ENCODE results near the gene ZNF429. TPM values are rescaled to one million over a fixed set of nuclear protein-coding genes. Genes with fewer than 3 reads are reported as not detected.

ZNF429 gene
- total RNA-seq, 1 experiment from 2014 or later, result 0.66 TPM

GRCh38 chr19:21485926-21486325 is 19.5 kb upstream of the ZNF429 start:
- TF ChIP-seq EZH2 (IDR thresholded peaks at IDR 0.05; ENCODE audit: low read length, unreplicated experiment) (no peak), CTCF (conservative IDR thresholded peaks at IDR 0.05; ENCODE audit: low read depth, low read length) (no peak), EZH2phosphoT487 (IDR thresholded peaks at IDR 0.05; ENCODE audit: borderline replicate concordance, low read length) (no peak)
- ChIA-PET CTCF (no interaction called here), POLR2A (ENCODE audit: unreplicated experiment) (no interaction called here)
- DNase-seq, result no peak
- no peak for ATAC-seq
- Histone ChIP-seq H3K9ac (ENCODE audit: low read length) (no peak overlapping the region), H3K9me2 (replicated peaks; ENCODE audit: low read length) (no peaks in the 10 kb centered on the region), H4K20me1 (ENCODE audit: low read length) (no peaks in the 10 kb centered on the region), H3K27ac (ENCODE audit: low read length) (no peak overlapping the region), H3K36me3 (ENCODE audit: low read depth, low read length) (peaks cover 2% of the 10 kb centered on the region; the same call in 1 of the 2 replicates), H3K79me2 (ENCODE audit: low read length) (no peaks in the 10 kb centered on the region), H3K4me3 (ENCODE audit: low read length) (no peak overlapping the region), H3K9me3 (ENCODE audit: low read length) (peaks cover 15% of the 10 kb centered on the region; the same call in 1 of the 2 replicates), H2AFZ (ENCODE audit: low read length) (no peak overlapping the region), H3K4me1 (ENCODE audit: insufficient read depth, low read length) (no peaks in the 10 kb centered on the region), H3F3A (ENCODE audit: low read length, unreplicated experiment) (no peaks in the 10 kb centered on the region), H3K27me3 (ENCODE audit: low read length) (no peaks in the 10 kb centered on the region), H3K4me2 (ENCODE audit: low read length) (no peak overlapping the region)
- intact Hi-C loops (cut with micrococcal nuclease), result no loop called here
- BruUV-seq (replicated peaks), result no TSS peak

- ATAC-seq (no peak), DNase-seq (no peak)
- Histone ChIP-seq H3K27ac (ENCODE audit: low read length) (no peak overlapping the region), H3K79me2 (ENCODE audit: low read length) (no peaks in the 10 kb centered on the region), H3K36me3 (ENCODE audit: low read depth, low read length) (no peaks in the 10 kb centered on the region), H3K9me3 (ENCODE audit: low read length) (peaks cover 14% of the 10 kb centered on the region; the same call in 1 of the 2 replicates), H3K4me2 (ENCODE audit: low read length) (no peak overlapping the region), H3K9me2 (replicated peaks; ENCODE audit: low read length) (no peaks in the 10 kb centered on the region), H2AFZ (ENCODE audit: low read length) (no peak overlapping the region), H3F3A (ENCODE audit: low read length, unreplicated experiment) (no peaks in the 10 kb centered on the region), H3K9ac (ENCODE audit: low read length) (no peak overlapping the region), H3K4me1 (ENCODE audit: insufficient read depth, low read length) (no peaks in the 10 kb centered on the region), H3K4me3 (ENCODE audit: low read length) (no peak overlapping the region), H4K20me1 (ENCODE audit: low read length) (no peaks in the 10 kb centered on the region), H3K27me3 (ENCODE audit: low read length) (no peaks in the 10 kb centered on the region)
- BruUV-seq (replicated peaks), result no TSS peak
- TF ChIP-seq EZH2phosphoT487 (IDR thresholded peaks at IDR 0.05; ENCODE audit: borderline replicate concordance, low read length) (no peak), EZH2 (IDR thresholded peaks at IDR 0.05; ENCODE audit: low read length, unreplicated experiment) (no peak), CTCF (conservative IDR thresholded peaks at IDR 0.05; ENCODE audit: low read depth, low read length) (no peak)
- ChIA-PET POLR2A (ENCODE audit: unreplicated experiment) (no interaction called here), CTCF (no interaction called here)
- intact Hi-C loops (cut with micrococcal nuclease), result no loop called here
These were observed 17.4 kb upstream of the ZNF429 start for GRCh38 chr19:21487969-21488368.

DNA sequence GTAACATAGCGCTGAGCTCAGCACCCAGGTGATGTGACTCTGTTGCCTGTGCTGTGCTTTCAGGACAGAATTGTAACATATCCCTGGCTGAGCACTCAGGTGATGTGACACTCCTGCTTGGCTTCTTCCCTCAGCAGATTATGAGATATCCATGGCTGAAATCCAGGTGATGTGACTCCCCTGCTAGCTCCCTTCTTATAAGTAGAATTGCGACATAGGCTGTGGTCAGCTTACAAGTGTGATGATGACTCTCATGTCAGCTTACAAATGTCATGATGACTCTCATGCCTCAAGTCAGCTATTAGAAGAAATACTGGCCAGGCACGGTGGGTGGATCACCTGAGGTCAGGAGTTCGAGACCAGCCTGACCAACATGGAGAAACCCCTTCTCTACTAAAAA is 14.3 kb upstream of the ZNF429 start:
- ChIA-PET CTCF (no interaction called here), POLR2A (ENCODE audit: unreplicated experiment) (no interaction called here)
- BruUV-seq (replicated peaks), result no TSS peak
- H3F3A ChIP-seq (ENCODE audit: low read length, unreplicated experiment), result no peaks in the 10 kb centered on the region
- no peak overlapping the region for H3K27ac ChIP-seq (ENCODE audit: low read length)
- no peak overlapping the region for H3K9ac ChIP-seq (ENCODE audit: low read length)
- H3K4me1 ChIP-seq (ENCODE audit: insufficient read depth, low read length), result no peaks in the 10 kb centered on the region
- no peak overlapping the region for H3K4me2 ChIP-seq (ENCODE audit: low read length)
- no peak for DNase-seq
- no peak overlapping the region for H3K4me3 ChIP-seq (ENCODE audit: low read length)
- H2AFZ ChIP-seq (ENCODE audit: low read length), result no peak overlapping the region
- H3K9me3 ChIP-seq (ENCODE audit: low read length), result peaks cover 9% of the 10 kb centered on the region; the same call in 1 of the 2 replicates
- no peaks in the 10 kb centered on the region for H3K79me2 ChIP-seq (ENCODE audit: low read length)
- no peaks in the 10 kb centered on the region for H4K20me1 ChIP-seq (ENCODE audit: low read length)
- intact Hi-C loops (cut with micrococcal nuclease), result no loop called here
- TF ChIP-seq CTCF (conservative IDR thresholded peaks at IDR 0.05; ENCODE audit: low read depth, low read length) (no peak), EZH2phosphoT487 (IDR thresholded peaks at IDR 0.05; ENCODE audit: borderline replicate concordance, low read length) (no peak), EZH2 (IDR thresholded peaks at IDR 0.05; ENCODE audit: low read length, unreplicated experiment) (no peak)
- H3K27me3 ChIP-seq (ENCODE audit: low read length), result no peaks in the 10 kb centered on the region
- no peaks in the 10 kb centered on the region for H3K9me2 ChIP-seq (replicated peaks; ENCODE audit: low read length)
- no peak for ATAC-seq
- H3K36me3 ChIP-seq (ENCODE audit: low read depth, low read length), result no peaks in the 10 kb centered on the region; the same call in 1 of the 2 replicates
